Activated naive CD8-positive, alpha-beta T cell treated with anti-CD3 and anti-CD28 coated beads, Interleukin-2, amount 10 ng/mL, durations not matched to agents 7 days and 5 days (primary cell): ENCODE results near the gene KRTAP10-6. TPM values are rescaled to one million over a fixed set of nuclear protein-coding genes. Genes with fewer than 3 reads are reported as not detected.
"Not testable (repeated sequence)": the region's sequence is repeated elsewhere in the genome, so short reads cannot be mapped to it uniquely, and the experiment has no call there.

ENCODE experiments used
- ATAC-seq: fragments of 150-1000 bp; cut with Tn5 transposase; one replicate; pipeline ENCODE4 v1.10.0; 2021; ENCODE audit warnings: low read depth, moderate library complexity
- POLR2A ChIA-PET: fragments of 350-600 bp; sonication (Branson Sonifier 250); formaldehyde crosslinking; loops from one replicate; lab custom pipeline; 2021; ENCODE audit warnings: antibody characterized with exemption; lab: Charles Lee
- DNase-seq: peaks from one replicate; pipeline ENCODE4 v3.0.0; 2021
- H3K27ac Mint-ChIP-seq: one replicate; pipeline ENCODE4 v1.8.0; 2022; ENCODE audit warnings: mild to moderate bottlenecking, mixed read lengths
- H3K27me3 Mint-ChIP-seq: one replicate; pipeline ENCODE4 v1.8.0; 2022; ENCODE audit warnings: mild to moderate bottlenecking, moderate library complexity, mixed read lengths
- H3K36me3 Mint-ChIP-seq: one replicate; pipeline ENCODE4 v1.8.0; 2021; ENCODE audit warnings: mild to moderate bottlenecking, mixed read lengths
- H3K4me1 Mint-ChIP-seq: one replicate; pipeline ENCODE4 v1.8.0; 2021; ENCODE audit warnings: mixed read lengths
- H3K4me3 Mint-ChIP-seq: one replicate; pipeline ENCODE4 v1.8.0; 2022; ENCODE audit warnings: mild to moderate bottlenecking, moderate library complexity, mixed read lengths
- H3K9me3 Mint-ChIP-seq: one replicate; pipeline ENCODE4 v1.8.0; 2021; ENCODE audit warnings: mixed read lengths
- total RNA-seq, 2 experiments: library from RNA; stranded (reverse); gene quantifications; one replicate each; pipeline ENCODE4 v1.2.3, GENCODE V29; 2021

Gene KRTAP10-6
- total RNA-seq = not detected

GRCh38 chr21:44592446-44593311 is at the start of gene KRTAP10-6:
KRTAP10-6 (minus strand) TSS chr21:44592505; CDS start chr21:44592484, 21 bp downstream.
- ATAC-seq = no peak
- H3K36me3 Mint-ChIP-seq = no peaks in the 10 kb centered on the region
- no peak within 1 kb of the TSS for H3K4me3 Mint-ChIP-seq
- no peaks in the 10 kb centered on the region for H3K9me3 Mint-ChIP-seq
- no peak within 1 kb of the TSS for H3K27ac Mint-ChIP-seq
- H3K4me1 Mint-ChIP-seq = peaks cover 1% of the 10 kb centered on the region
- peaks cover 4% of the 10 kb centered on the region for H3K27me3 Mint-ChIP-seq
- DNase-seq = no peak
- POLR2A ChIA-PET = no interaction called here

- H3K4me3 Mint-ChIP-seq = no peak overlapping the region
- H3K36me3 Mint-ChIP-seq = peaks cover 7% of the 10 kb centered on the region
- H3K4me1 Mint-ChIP-seq = no peaks in the 10 kb centered on the region
- H3K9me3 Mint-ChIP-seq = peaks cover 24% of the 10 kb centered on the region
- ATAC-seq = no peak
- no peak overlapping the region for H3K27ac Mint-ChIP-seq
- POLR2A ChIA-PET = no interaction called here
- H3K27me3 Mint-ChIP-seq = peaks cover 2% of the 10 kb centered on the region
- no peak for DNase-seq
Observed at GRCh38 chr21:44640761-44641160, 48.5 kb upstream of the KRTAP10-6 start.

GRCh38 chr21:44639331-44639655 is 47.0 kb upstream of the KRTAP10-6 start:
- H3K36me3 Mint-ChIP-seq = no peaks in the 10 kb centered on the region
- H3K4me1 Mint-ChIP-seq = no peaks in the 10 kb centered on the region
- no peak overlapping the region for H3K27ac Mint-ChIP-seq
- peaks cover 23% of the 10 kb centered on the region for H3K9me3 Mint-ChIP-seq
- H3K27me3 Mint-ChIP-seq = peaks cover 2% of the 10 kb centered on the region
- POLR2A ChIA-PET = no interaction called here
- no peak for DNase-seq
- no peak overlapping the region for H3K4me3 Mint-ChIP-seq
- ATAC-seq = no peak

GRCh38 chr21:44638506-44639330 is 46.4 kb upstream of the KRTAP10-6 start:
- POLR2A ChIA-PET = not testable (repeated sequence)

GRCh38 chr21:44637851-44638348 is 45.6 kb upstream of the KRTAP10-6 start:
- ATAC-seq = not testable (repeated sequence)

More at GRCh38 chr21:44638506-44639330, 46.4 kb upstream of the KRTAP10-6 start:
- H3K27me3 Mint-ChIP-seq, H3K4me3 Mint-ChIP-seq, H3K4me1 Mint-ChIP-seq, H3K27ac Mint-ChIP-seq, DNase-seq, ATAC-seq, H3K36me3 Mint-ChIP-seq: not testable (repeated sequence)
- peaks cover 23% of the 10 kb centered on the region for H3K9me3 Mint-ChIP-seq

GRCh38 chr21:44637018-44637850 is 44.9 kb upstream of the KRTAP10-6 start, which contains the start of gene KRTAP10-10:
KRTAP10-10 (plus strand) TSS chr21:44637356; CDS start chr21:44637418, 62 bp downstream.
- no peaks in the 10 kb centered on the region for H3K4me1 Mint-ChIP-seq
- H3K36me3 Mint-ChIP-seq = no peaks in the 10 kb centered on the region
- ATAC-seq (no peak), DNase-seq (no peak)
- peak within 1 kb of the TSS; percentile 60 for H3K27ac Mint-ChIP-seq
- H3K4me3 Mint-ChIP-seq = no peak within 1 kb of the TSS
- peaks cover 26% of the 10 kb centered on the region for H3K9me3 Mint-ChIP-seq
- POLR2A ChIA-PET = no interaction called here
- peaks cover 2% of the 10 kb centered on the region for H3K27me3 Mint-ChIP-seq

More at GRCh38 chr21:44637851-44638348, 45.6 kb upstream of the KRTAP10-6 start:
- DNase-seq, H3K27me3 Mint-ChIP-seq, H3K4me3 Mint-ChIP-seq, H3K36me3 Mint-ChIP-seq, H3K4me1 Mint-ChIP-seq, POLR2A ChIA-PET: not testable (repeated sequence)
- H3K9me3 Mint-ChIP-seq = peaks cover 27% of the 10 kb centered on the region
- peak overlapping the region; percentile 60 for H3K27ac Mint-ChIP-seq

GRCh38 chr21:44636209-44637017 is 44.1 kb upstream of the KRTAP10-6 start:
- Mint-ChIP-seq H3K27me3 (peaks cover 2% of the 10 kb centered on the region), H3K4me3 (no peak overlapping the region), H3K9me3 (peaks cover 28% of the 10 kb centered on the region), H3K4me1 (no peaks in the 10 kb centered on the region), H3K36me3 (no peaks in the 10 kb centered on the region), H3K27ac (no peak overlapping the region)
- POLR2A ChIA-PET = no interaction called here
- DNase-seq (no peak), ATAC-seq (no peak)

- peaks cover 16% of the 10 kb centered on the region for H3K36me3 Mint-ChIP-seq
- ATAC-seq (no peak), DNase-seq (no peak)
- POLR2A ChIA-PET = no interaction called here
- H3K4me1 Mint-ChIP-seq = peaks cover 8% of the 10 kb centered on the region
- H3K4me3 Mint-ChIP-seq = no peak overlapping the region
- no peak overlapping the region for H3K27ac Mint-ChIP-seq
- no peaks in the 10 kb centered on the region for H3K27me3 Mint-ChIP-seq
- H3K9me3 Mint-ChIP-seq = peaks cover 35% of the 10 kb centered on the region
Observed at GRCh38 chr21:44632067-44632466, 39.8 kb upstream of the KRTAP10-6 start.

- ATAC-seq (no peak), DNase-seq (no peak)
- H3K27me3 Mint-ChIP-seq = no peaks in the 10 kb centered on the region
- POLR2A ChIA-PET = no interaction called here
- H3K4me1 Mint-ChIP-seq = peaks cover 8% of the 10 kb centered on the region
- peaks cover 16% of the 10 kb centered on the region for H3K36me3 Mint-ChIP-seq
- peak overlapping the region; percentile 45 for H3K27ac Mint-ChIP-seq
- H3K4me3 Mint-ChIP-seq = peak overlapping the region; percentile 19
- peaks cover 35% of the 10 kb centered on the region for H3K9me3 Mint-ChIP-seq
Observed at GRCh38 chr21:44630440-44630839, 38.1 kb upstream of the KRTAP10-6 start.

GRCh38 chr21:44628707-44629391 is 36.5 kb upstream of the KRTAP10-6 start:
- Mint-ChIP-seq H3K27ac (no peak overlapping the region), H3K4me3 (no peak overlapping the region), H3K36me3 (peaks cover 18% of the 10 kb centered on the region), H3K27me3 (no peaks in the 10 kb centered on the region), H3K9me3 (peaks cover 39% of the 10 kb centered on the region), H3K4me1 (peaks cover 8% of the 10 kb centered on the region)
- DNase-seq (no peak), ATAC-seq (no peak)
- POLR2A ChIA-PET = interaction anchor here (0.5 to 1.2 kb wide), 2 partner anchors 10 to 81 kb away, joined by 3 to 4 read pairs; no protein-coding TSS in a partner anchor

GRCh38 chr21:44627831-44628233 is 35.5 kb upstream of the KRTAP10-6 start:
- H3K4me1 Mint-ChIP-seq, ATAC-seq, H3K4me3 Mint-ChIP-seq, H3K27me3 Mint-ChIP-seq, POLR2A ChIA-PET, DNase-seq, H3K27ac Mint-ChIP-seq: not testable (repeated sequence)
- Mint-ChIP-seq H3K9me3 (peaks cover 37% of the 10 kb centered on the region), H3K36me3 (peaks cover 19% of the 10 kb centered on the region)
